HAP-1 (cell line): ENCODE measurements around the gene ZBTB45.

Source experiments
- DNase-seq, 2 experiments: peaks; one replicate each; pipeline ENCODE4 v3.0.0-alpha.2; 2016 to 2020; ENCODE audit warnings: low spot score in 2 of 2
- H3K27me3 ChIP-seq: fragments of 250-450 bp; sonication (Bioruptor Pico); 2 replicates; pipeline ENCODE4 v1.5.1; 2020; ENCODE audit warnings: low read depth, mild to moderate bottlenecking, moderate library complexity
- H3K36me3 ChIP-seq: fragments of 250-450 bp; sonication (Bioruptor Pico); replicated peaks from 2 replicates; pipeline ENCODE4 v1.5.1; 2020; ENCODE audit warnings: mild to moderate bottlenecking
- H3K4me1 ChIP-seq: fragments of 250-450 bp; sonication (Bioruptor Pico); 2 replicates; pipeline ENCODE4 v1.5.1; 2020; ENCODE audit warnings: mild to moderate bottlenecking
- H3K4me3 ChIP-seq: fragments of 250-450 bp; sonication (Bioruptor Pico); 2 replicates; pipeline ENCODE4 v1.5.1; 2020; ENCODE audit warnings: mild to moderate bottlenecking, moderate library complexity
- H3K9me3 ChIP-seq: fragments of 250-450 bp; sonication (Bioruptor Pico); 2 replicates; pipeline ENCODE4 v1.5.1; 2020; ENCODE audit warnings: mild to moderate bottlenecking, moderate library complexity
- in situ Hi-C: fragments of 300-500 bp; cut with MboI; formaldehyde crosslinking; loops from 3 replicates; pipeline ENCODE4 v1.14.3; 2020; ENCODE audit warnings: low sequenced_read_pairs, inconsistent platforms, mixed read lengths

The ZBTB45 gene

GRCh38 chr19:58558066-58558622 lies 38.5 kb upstream of the ZBTB45 start, which contains the start of gene UBE2M:
Gene UBE2M (minus strand): TSS chr19:58558611. CDS start chr19:58558381, 230 bp downstream.
- peak in 1 of 2 experiments; percentile 77 for DNase-seq
- Histone ChIP-seq H3K36me3 (peaks cover 31% of the 10 kb centered on the region), H3K4me3 (peak within 1 kb of the TSS; percentile 92), H3K9me3 (no peaks in the 10 kb centered on the region), H3K4me1 (peaks cover 15% of the 10 kb centered on the region), H3K27me3 (no peaks in the 10 kb centered on the region)
- in situ Hi-C loops, result no loop called here

GRCh38 chr19:58557221-58558065 lies 37.8 kb upstream of the ZBTB45 start:
- Histone ChIP-seq H3K27me3 (no peaks in the 10 kb centered on the region), H3K4me1 (peaks cover 15% of the 10 kb centered on the region)
- in situ Hi-C loops, result no loop called here

GRCh38 chr19:58556622-58557220 lies 37.1 kb upstream of the ZBTB45 start:
- no peak for DNase-seq
- Histone ChIP-seq H3K27me3 (no peaks in the 10 kb centered on the region), H3K9me3 (no peaks in the 10 kb centered on the region), H3K4me1 (peaks cover 15% of the 10 kb centered on the region), H3K4me3 (peak overlapping the region; percentile 92), H3K36me3 (peaks cover 39% of the 10 kb centered on the region)
- in situ Hi-C loops, result no loop called here

More at GRCh38 chr19:58557221-58558065, 37.8 kb upstream of the ZBTB45 start:
- Histone ChIP-seq H3K9me3 (no peaks in the 10 kb centered on the region), H3K36me3 (peaks cover 32% of the 10 kb centered on the region), H3K4me3 (peak overlapping the region; percentile 92)
- DNase-seq, result peak in 1 of 2 experiments; percentile 13

- Histone ChIP-seq H3K4me1 (peaks cover 15% of the 10 kb centered on the region), H3K4me3 (no peak overlapping the region), H3K36me3 (peaks cover 40% of the 10 kb centered on the region), H3K27me3 (no peaks in the 10 kb centered on the region), H3K9me3 (no peaks in the 10 kb centered on the region)
- in situ Hi-C loops, result no loop called here
- no peak for DNase-seq
Observed at GRCh38 chr19:58555920-58556621, 36.5 kb upstream of the ZBTB45 start.

GRCh38 chr19:58555369-58555885 lies 35.8 kb upstream of the ZBTB45 start:
- H3K4me1 ChIP-seq, result peaks cover 15% of the 10 kb centered on the region
- no peak for DNase-seq
- H3K27me3 ChIP-seq, result no peaks in the 10 kb centered on the region
- in situ Hi-C loops, result no loop called here
- no peaks in the 10 kb centered on the region for H3K9me3 ChIP-seq
- peaks cover 46% of the 10 kb centered on the region for H3K36me3 ChIP-seq
- peak overlapping the region; percentile 60 for H3K4me3 ChIP-seq

GRCh38 chr19:58554494-58555368 lies 35.1 kb upstream of the ZBTB45 start, which contains the start of gene CHMP2A:
Gene CHMP2A (minus strand): TSS chr19:58555105. CDS start chr19:58554212, 893 bp downstream.
- Histone ChIP-seq H3K36me3 (peaks cover 53% of the 10 kb centered on the region), H3K4me3 (peak within 1 kb of the TSS; percentile 60), H3K4me1 (peaks cover 13% of the 10 kb centered on the region), H3K27me3 (no peaks in the 10 kb centered on the region), H3K9me3 (no peaks in the 10 kb centered on the region)
- DNase-seq, result peak; percentile 92 to 99
- in situ Hi-C loops, result no loop called here

- Histone ChIP-seq H3K4me1 (peaks cover 10% of the 10 kb centered on the region; the same call in 1 of the 2 replicates), H3K4me3 (peak overlapping the region; percentile 60), H3K36me3 (peaks cover 61% of the 10 kb centered on the region), H3K27me3 (no peaks in the 10 kb centered on the region), H3K9me3 (no peaks in the 10 kb centered on the region)
- peak in 1 of 2 experiments; percentile 49 for DNase-seq
- in situ Hi-C loops, result no loop called here
Observed at GRCh38 chr19:58553799-58554493, 34.3 kb upstream of the ZBTB45 start.

GRCh38 chr19:58552655-58553054 lies 33.0 kb upstream of the ZBTB45 start:
- Histone ChIP-seq H3K9me3 (no peaks in the 10 kb centered on the region), H3K27me3 (no peaks in the 10 kb centered on the region), H3K4me1 (peaks cover 10% of the 10 kb centered on the region; the same call in 1 of the 2 replicates), H3K36me3 (peaks cover 70% of the 10 kb centered on the region), H3K4me3 (no peak overlapping the region)
- in situ Hi-C loops, result no loop called here
- DNase-seq, result no peak

- DNase-seq, result peak in 1 of 2 experiments; percentile 9
- in situ Hi-C loops, result no loop called here
- H3K4me3 ChIP-seq, result no peak overlapping the region
- peaks cover 73% of the 10 kb centered on the region for H3K36me3 ChIP-seq
- no peaks in the 10 kb centered on the region for H3K9me3 ChIP-seq
- H3K4me1 ChIP-seq, result peaks cover 10% of the 10 kb centered on the region; the same call in 1 of the 2 replicates
- H3K27me3 ChIP-seq, result no peaks in the 10 kb centered on the region
Observed at GRCh38 chr19:58551577-58552471, 32.2 kb upstream of the ZBTB45 start.

GRCh38 chr19:58551123-58551497 lies 31.5 kb upstream of the ZBTB45 start:
- H3K4me1 ChIP-seq, result peaks cover 15% of the 10 kb centered on the region
- H3K36me3 ChIP-seq, result peaks cover 73% of the 10 kb centered on the region
- no peaks in the 10 kb centered on the region for H3K9me3 ChIP-seq
- DNase-seq, result no peak
- H3K4me3 ChIP-seq, result no peak overlapping the region
- in situ Hi-C loops, result no loop called here
- H3K27me3 ChIP-seq, result no peaks in the 10 kb centered on the region

GRCh38 chr19:58550362-58551122 lies 30.9 kb upstream of the ZBTB45 start:
- no peaks in the 10 kb centered on the region for H3K9me3 ChIP-seq
- peaks cover 17% of the 10 kb centered on the region for H3K4me1 ChIP-seq
- no peak for DNase-seq
- peaks cover 75% of the 10 kb centered on the region for H3K36me3 ChIP-seq
- no peaks in the 10 kb centered on the region for H3K27me3 ChIP-seq
- H3K4me3 ChIP-seq, result no peak overlapping the region
- in situ Hi-C loops, result no loop called here
